HG02763 (cell line): ENCODE measurements around the gene DIAPH1.
"Not testable (repeated sequence)": the region's sequence is repeated elsewhere in the genome, so short reads cannot be mapped to it uniquely, and the experiment has no call there.

ENCODE experiments used
- ATAC-seq: cut with Tn5 transposase; IDR thresholded peaks from one replicate; pipeline ENCODE4 v1.9.1; 2021; ENCODE audit warnings: mild to moderate bottlenecking, moderate library complexity; ENCODE audit not compliant: unreplicated experiment

DIAPH1 gene

DNA sequence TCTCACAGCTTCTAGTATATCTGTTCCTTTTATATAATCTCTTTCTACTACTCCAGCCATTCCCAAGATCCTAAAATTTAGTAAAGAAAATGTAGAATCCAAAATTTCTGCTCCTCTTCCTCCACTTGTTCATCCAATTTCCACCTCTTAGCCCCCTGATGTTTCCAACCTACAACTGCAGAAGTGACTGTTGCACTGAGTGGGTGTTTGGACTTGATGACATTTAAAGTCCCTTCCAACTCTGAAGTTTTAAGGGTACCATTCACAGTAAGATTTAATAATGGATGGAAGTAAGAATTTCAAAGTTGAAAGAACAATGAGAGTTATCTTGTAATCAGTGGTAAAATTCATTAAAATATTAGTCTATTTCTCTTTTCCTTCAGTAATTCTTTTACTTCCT is 5.5 kb downstream of the DIAPH1 start:
- ATAC-seq, result no peak

DNA sequence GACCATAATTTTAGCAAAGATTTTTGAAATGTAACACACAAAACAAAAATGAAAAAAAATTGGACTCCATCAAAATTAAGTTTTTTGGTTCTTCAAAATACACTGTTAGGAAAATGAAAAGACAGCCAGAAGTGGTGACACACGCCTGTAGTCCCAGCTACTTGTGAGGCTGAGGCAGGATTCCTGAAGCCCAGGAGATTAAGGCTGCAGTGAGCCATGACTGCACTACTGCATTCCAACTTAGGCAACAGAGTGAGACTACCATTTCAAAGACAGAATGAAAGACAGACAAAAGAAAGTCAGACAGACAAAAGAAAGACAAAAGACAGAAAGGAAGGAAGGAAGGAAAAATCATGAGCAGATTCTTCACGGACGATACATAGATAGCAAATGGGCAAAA is 7.5 kb downstream of the DIAPH1 start:
- ATAC-seq, result no peak

DNA sequence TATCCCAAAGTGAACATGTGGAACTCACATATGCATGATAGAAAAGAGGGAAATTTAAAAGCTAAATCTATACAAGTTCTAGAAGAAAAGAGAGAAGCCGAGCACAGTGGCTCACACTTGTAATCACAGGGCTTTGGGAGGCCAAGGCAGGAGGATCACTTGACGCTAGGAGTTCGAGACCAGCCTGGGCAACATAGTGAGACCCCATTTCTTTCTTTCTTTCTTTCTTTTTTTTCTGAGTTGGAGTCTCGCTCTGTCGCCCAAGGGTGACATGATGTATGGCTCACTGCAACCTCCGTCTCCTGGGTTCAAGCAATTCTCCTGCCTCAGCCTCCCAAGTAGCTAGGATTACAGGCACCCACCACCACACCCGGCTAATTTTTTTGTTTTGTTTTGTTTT is 8.9 kb downstream of the DIAPH1 start:
- ATAC-seq, result not testable (repeated sequence)

DNA sequence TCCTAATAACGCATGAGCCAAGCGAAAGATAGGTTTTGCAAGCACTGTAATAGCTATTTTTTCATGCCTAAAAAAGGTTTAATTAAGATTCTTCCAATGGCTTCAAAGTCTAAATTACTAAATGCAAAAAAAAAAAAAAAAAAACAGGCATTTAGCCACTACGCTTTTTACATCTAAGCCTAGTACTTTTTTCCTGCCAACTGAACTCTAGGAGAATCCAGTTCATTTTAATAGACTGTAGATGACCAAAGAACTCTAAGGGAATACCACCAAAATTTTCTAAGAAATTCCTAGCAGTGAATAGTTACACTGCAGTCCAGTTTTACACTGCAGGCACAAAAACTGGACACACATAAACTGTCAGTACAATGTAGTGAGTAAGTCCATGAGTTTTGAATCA is 9.8 kb downstream of the DIAPH1 start:
- no peak for ATAC-seq

DNA sequence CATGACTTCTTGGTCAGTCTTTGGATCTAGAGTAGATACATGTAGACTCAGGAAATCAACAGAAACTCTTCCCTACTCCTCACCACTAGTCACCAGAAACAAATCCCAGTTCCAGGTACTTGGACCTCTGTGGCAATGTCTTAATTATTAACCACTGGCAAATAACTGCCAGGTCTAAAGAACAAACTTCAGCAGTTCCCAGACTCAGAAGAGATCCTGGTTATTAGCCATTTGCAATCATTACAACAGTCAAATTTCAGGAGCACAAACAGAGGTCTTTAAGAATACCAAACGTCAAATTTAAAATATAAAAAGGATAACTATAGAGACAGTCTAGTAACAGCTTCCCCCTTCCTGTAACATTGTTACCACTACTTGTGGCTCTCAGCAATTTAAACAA is 10.2 kb downstream of the DIAPH1 start:
- no peak for ATAC-seq

DNA sequence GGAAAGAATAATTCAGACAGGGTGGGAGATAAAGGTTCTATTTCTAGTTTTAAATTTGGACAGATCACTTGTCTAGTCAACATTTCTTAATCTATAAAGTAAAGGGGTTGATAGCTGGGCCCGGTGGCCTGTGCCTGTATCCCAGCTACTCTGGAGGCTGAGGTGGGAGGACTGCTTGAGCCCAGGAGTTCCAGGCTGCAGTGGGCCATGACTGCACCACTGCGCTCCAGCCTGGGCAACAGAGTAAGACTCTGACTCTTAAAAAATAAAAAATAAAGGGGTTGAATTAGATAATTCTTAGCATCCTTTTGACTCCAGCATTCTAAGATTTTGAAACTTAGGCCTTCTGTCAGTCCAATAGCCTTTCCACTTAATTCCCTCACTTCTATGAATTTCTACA is 10.8 kb downstream of the DIAPH1 start:
- ATAC-seq, result no peak

DNA sequence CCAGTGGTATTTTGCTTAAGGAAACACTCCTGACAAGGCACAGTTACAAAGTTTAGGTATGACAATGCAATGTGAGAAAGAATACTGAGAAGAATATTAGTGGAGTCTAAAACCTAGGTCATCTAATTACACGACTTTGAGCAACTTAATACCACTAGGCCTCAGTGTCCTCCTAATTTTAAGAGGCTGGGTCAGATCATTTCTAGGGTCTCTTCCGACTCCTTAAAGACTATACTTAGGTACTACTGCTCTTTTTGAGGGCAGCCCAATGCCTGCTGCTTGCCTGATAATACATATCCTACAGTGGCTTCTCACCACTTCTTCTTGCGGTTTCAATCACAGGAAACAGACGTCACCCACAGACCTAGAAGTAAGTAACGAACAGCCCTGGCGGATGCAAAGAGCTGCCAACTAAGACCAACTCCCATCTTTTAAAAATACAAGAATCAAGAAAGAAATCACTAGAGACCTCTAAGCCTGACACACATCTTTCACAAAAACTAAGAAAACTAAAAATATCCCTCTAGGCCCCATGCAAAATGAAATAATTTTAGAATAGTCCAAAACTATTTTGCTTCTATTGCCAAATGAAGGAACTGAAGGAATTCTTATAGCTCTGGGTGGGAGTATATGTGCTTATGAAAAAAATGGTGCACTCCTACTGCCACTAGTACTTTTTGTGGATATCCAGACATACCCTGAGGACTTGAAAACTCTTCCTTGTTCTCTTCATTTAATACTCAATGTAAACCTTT is 13.1 kb downstream of the DIAPH1 start:
- peak; percentile 97 for ATAC-seq

DNA sequence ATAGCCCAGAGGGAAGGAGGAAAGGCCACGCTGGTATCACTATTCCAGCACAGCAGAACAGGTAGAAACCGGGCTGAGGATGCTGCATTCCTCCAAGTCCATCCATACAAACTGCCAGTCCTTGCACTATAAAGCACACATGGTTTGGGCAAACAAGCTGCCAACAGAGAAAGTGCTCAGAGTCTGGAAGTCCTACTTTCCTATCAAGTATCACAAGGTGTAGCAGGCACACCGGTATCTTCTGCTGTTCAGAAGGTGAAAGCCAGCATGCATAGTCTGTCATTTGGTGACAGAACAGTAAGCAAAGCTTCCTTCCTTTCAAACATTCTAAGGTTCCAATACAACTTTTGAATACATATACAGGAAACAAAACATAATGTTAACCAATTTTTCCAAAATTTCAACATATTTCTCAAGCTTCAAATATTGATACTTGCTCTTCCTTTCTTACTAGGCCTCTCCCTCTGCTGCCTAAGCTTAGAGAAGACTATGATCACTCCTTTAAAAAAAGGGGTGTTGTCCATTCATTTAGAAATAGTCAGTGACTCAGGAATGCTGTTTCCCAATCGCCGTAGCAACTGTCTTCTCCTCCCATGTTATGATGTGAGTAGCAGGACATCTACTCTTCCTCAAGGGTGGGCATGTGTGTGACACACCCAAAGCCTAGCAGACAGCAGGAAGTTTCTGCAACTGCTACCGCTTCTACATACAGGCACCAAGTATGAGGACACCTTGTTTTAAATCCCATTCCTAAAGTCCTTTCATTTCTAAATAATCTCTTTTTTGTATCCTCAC is 14.7 kb downstream of the DIAPH1 start:
- no peak for ATAC-seq

DNA sequence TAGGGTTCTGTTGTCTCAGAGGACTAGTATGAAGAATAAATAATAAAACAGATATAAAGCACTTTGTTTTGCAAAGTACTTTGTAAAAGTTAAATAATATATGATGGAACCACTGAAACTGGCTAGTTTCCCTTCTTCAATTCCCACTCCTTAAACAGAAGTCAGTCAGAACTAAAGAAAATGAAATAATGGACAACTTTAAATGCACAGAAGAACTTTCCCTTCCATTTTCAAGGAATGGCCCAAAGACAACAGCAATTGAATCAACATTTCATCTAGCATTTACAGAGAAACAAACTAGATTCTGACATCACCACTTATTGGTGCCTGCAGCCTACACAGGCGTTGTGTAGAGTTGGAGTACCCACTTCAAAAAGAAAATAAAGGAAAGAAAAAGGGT is 16.2 kb downstream of the DIAPH1 start:
- ATAC-seq, result no peak

DNA sequence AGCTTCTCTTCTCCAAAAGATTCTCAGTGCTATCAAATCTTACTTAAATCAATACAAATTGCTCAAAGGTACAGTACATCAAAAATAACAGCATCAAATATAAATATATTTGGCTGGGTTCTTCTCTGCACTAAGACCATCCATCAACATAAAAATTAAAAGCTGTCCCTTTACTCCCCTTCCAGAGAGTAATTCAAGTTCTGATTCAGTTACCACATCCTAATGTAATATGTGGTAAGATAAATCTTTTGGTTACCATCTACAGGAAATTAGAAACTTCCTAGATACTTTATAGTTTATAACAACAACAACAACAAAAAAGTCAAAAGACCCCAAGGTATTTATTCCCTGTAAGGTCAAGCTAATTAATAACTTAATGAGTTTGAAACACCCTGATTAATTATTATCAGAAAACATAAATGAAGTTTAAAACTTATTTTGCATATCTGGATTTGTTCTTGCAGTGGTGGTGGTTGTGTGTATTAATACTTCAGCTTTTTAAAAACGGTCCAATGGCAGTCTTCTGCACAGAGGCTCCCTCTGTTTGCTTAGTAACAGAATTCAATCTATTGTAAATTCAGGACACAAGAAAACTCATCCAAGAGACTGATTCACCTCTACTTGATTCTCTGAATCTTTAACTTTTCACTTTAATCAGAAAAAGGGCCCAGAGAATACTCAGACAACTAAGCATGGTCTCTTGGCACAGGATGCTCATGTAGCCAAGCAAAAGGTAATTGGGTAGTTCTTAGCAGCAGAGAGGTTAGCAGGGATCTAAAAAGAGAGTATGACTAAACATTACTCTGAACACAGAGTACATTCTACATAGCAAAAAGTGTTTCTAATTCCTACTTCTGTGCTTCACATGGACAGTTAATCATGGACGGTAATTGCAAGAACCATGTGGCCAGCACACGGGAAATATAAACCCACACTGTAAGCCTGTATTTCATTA is 20.1 kb downstream of the DIAPH1 start:
- ATAC-seq, result no peak

DNA sequence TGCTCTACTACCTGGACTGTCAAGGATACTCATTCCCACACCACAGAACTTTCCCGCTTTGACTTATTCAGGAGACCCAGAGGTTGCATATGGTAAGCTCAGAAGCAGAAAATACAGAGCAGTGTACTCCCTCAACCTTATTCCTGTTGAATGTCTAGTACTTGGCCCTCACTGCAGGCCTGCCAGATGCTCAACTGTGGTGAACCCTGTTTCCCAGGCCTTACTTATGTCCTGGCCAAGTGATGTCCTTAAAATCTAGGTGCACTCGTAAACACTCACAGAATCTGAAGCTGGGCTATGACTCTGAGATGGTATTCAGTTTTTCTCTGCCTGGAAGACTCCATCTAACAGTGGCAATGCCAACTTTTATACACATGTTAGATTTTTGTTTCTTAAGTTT is 21.0 kb downstream of the DIAPH1 start:
- no peak for ATAC-seq

DNA sequence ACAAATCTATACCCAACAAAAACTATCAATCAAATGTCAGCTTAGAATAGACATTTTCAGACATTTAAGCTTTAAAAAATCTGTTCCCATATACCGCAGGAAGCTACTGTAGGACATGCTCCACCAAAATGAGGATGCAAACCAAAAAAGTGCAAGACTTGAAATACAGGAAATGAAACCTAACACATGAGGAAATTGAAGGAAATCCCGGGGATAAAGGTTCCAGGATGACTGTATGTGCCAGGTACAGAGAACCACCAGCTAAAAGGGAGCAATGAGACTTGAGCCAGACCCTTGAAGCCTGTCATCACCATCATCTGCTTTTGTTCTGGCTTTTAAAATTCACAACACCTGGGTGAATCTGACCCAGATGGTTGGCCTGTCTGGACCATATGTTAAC is 21.4 kb downstream of the DIAPH1 start:
- ATAC-seq, result no peak

DNA sequence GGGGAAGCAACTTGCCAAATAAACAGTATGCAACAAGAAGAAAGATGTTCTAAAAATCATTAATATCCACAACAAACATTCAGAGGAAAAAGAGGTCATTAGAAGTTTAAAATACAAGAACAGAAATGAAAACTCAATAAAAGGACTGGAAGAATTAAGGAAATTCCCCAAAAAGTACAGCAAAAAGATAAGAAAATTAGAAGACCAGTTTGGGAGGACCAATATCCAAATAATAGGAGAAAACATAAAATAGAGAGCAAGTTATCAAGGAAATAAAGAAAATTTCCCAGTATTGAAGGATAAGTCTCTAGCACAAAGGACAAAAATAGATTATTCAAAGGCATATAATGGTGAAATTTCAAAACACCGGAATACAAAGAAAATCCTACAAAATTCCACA is 21.9 kb downstream of the DIAPH1 start:
- no peak for ATAC-seq

DNA sequence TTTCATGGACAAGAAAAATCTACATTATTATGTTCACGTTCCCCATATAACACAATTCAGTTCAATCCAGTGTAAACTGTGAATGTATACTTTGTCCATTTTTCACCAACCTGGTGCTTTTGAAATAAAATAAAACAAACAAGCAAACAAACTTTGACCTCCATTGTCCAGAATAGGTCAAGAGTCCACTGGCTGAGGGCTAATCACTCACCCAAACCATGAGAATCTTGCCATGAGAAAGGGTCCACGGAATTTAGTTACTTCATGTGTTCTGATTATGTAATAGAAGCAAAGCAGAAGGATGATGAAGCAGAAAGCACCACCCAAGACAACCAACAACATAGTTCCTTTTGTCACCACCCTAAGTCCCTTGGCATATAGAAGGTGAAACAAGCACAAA is 28.7 kb downstream of the DIAPH1 start:
- ATAC-seq, result no peak

DNA sequence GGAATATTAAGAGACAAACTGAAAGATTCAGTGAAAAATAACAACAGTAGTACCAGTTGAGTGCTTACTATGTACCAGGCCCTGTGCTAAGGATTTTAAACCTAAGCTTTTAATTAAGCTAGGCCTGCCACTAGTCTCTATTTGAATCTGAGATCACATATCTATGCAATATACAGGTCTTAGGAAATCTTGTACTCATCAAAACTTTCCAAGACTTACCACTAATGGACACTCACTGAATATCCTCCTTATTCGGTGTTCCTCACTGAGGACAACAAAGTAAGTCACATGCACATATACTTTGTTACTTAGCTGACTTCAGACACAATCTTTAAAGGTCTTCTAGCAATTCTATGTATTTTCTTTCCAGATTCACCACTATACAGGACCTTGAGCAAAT is 32.6 kb downstream of the DIAPH1 start:
- no peak for ATAC-seq

DNA sequence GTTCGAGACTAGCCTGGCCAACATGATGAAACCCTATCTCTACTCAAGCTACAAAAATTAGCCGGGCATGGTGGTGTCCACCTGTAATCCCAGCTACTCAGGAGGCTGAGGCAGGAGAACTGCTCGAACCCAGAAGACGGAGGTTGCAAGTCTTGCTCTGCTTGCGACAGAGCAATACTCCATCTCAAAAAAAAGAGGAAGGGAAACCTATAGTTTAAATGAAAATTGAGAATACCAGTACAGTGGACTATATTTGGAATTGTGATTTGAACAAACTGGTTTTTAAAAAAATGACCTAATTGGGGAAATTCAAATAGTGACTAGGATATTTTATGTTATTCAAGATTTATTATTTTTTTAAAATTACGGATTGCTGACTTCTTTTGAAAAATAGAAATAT is 33.2 kb downstream of the DIAPH1 start:
- ATAC-seq, result no peak

DNA sequence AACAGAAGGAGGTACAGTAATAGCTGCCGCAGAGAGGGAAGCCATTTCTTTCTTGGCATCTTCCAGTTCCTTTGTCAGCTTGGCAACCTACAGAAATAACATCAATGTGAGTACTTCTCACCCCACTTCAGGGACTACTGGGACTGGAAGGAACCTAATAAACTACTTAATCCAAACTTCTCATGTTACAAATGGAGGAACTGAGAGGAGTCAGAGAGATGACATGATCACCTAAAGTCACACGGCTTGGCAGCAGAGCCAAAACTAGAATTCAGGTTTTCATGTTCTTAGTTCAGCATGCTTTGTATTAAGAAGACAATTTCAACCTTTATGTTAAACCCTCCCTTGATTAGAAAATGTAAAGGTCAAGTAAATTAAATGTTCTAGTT is 44.7 kb downstream of the DIAPH1 start:
- ATAC-seq, result no peak

DNA sequence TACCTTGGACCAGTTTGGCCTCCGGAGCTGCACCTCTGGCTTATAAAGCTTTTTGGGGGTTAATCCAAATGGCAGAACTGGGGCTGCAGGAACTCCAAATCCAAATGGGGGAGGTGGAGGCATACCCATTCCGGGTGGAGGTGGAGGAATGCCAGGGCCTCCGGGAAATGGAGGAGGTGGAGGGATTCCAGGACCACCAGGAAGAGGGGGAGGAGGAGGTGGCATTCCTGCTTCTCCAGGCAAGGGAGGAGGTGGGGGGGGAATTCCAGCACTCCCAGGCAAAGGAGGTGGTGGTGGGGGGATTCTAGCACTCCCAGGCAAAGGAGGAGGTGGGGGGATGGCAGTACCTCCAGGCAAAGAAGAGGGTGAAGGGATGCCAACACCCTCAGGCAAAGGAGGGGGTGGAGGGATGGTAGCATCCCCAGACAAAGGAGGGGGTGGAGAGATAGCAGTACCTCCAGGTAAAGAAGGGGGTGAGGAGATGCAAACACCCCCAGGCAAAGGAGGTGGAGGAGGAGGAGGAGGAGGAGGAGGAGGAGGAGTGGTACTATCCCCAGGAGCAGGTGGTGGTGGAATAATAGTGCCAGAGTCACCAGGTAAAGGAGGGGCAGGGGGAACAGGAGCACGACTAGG is 45.2 kb downstream of the DIAPH1 start:
- ATAC-seq, result no peak

DNA sequence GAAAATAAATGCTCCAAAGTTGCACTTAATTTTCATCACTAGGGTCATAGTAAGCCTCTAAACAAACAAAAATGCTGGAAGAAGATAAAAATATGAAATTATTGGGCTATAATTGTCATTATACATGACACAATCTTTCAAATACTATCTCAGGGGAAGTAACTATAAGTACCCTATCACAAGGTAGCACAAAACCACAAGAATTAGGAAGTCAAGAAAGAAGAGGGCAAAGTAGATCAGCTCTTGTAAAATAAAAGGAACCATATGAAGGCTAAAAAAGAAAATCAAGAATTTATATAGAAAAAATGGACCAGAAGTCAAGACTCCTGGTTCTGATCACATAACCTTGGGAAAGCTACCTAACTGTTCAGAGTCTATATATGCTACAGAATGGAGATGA is 48.1 kb downstream of the DIAPH1 start:
- ATAC-seq, result no peak

DNA sequence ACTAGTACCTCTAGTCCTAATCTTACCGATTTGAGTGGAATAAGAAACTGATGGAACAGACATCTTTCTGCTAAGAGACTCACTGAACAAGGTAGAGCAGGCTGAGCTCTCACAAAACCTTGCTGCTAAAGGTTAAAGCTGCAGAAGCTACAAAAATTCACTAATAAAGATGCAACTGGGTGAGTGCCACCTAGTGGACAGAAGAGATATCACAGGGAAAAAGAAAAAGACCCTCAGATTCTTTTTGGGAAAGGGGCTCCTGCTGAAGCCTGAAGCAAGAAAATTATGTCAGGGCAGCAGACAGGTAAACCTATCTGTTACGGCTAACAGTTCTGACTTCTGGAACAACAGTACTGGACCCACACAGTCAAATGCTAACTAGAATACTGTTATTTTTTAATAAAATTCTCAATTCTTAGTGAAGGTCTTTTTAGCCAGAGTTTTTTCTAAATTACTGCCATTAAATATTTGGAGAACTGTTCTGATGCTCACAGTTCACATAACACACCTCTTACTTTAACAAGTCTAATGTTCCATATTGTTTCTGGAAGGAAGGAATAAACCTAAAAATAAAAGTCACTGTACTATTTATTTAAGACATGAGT is 51.2 kb downstream of the DIAPH1 start:
- no peak for ATAC-seq
